H1 (cell line): ENCODE data around the gene GLUD1. TPM values are rescaled to one million over a fixed set of nuclear protein-coding genes. Genes with fewer than 3 reads are reported as not detected.

ENCODE experiments used
- CTCF ChIA-PET: fragments of 300-600 bp; sonication (Branson Sonifier 250); formaldehyde crosslinking; loops from one replicate; lab custom pipeline; 2021; ENCODE audit not compliant: partially characterized antibody; lab: Charles Lee
- POLR2A ChIA-PET: fragments of 300-600 bp; sonication (Branson Sonifier 250); formaldehyde crosslinking; loops from one replicate; lab custom pipeline; 2021; ENCODE audit warnings: inconsistent platforms; ENCODE audit not compliant: partially characterized antibody; lab: Charles Lee
- DNase-seq, 2 experiments: peaks; one replicate each; pipeline versions ENCODE4 v3.0.0 to v3.0.0-alpha.2; 2010 to 2022; ENCODE audit warnings: low spot score in 2 of 2, low read depth in 1 of 2, mixed read lengths in 1 of 2
- FAIRE-seq: peaks from 2 replicates; lab custom pipeline; 2011; peaks lifted over from hg19 to GRCh38; lab: Jason Lieb, UNC
- H2AFZ ChIP-seq: 2 replicates; pipeline ENCODE4 v1.8.1; 2012; ENCODE audit warnings: low read length, inconsistent platforms
- H2AK5ac ChIP-seq: 2 replicates; pipeline ENCODE4 v1.6.1; 2013; ENCODE audit warnings: low read depth, low read length
- H2BK120ac ChIP-seq: replicated peaks from 2 replicates; pipeline ENCODE3; 2013; ENCODE audit warnings: low read depth, low read length, inconsistent platforms
- H2BK12ac ChIP-seq: 2 replicates; pipeline ENCODE4 v1.6.1; 2013; ENCODE audit warnings: low read depth, low read length
- H2BK15ac ChIP-seq: 2 replicates; pipeline ENCODE4 v1.6.1; 2013; ENCODE audit warnings: low read length
- H2BK20ac ChIP-seq: 2 replicates; pipeline ENCODE4 v1.6.1; 2013; ENCODE audit warnings: low read length
- H2BK5ac ChIP-seq: 2 replicates; pipeline ENCODE4 v1.6.1; 2013; ENCODE audit warnings: low read depth, low read length
- H3K14ac ChIP-seq: 2 replicates; pipeline ENCODE4 v1.6.1; 2013; ENCODE audit warnings: inconsistent platforms; ENCODE audit not compliant: insufficient read length
- H3K18ac ChIP-seq: 2 replicates; pipeline ENCODE4 v1.6.1; 2013; ENCODE audit warnings: low read length; ENCODE audit errors: extremely low read depth
- H3K23ac ChIP-seq: 2 replicates; pipeline ENCODE4 v1.6.1; 2013; ENCODE audit warnings: inconsistent platforms; ENCODE audit not compliant: insufficient read length
- H3K23me2 ChIP-seq: 2 replicates; pipeline ENCODE4 v1.6.1; 2013; ENCODE audit warnings: low read depth, low read length
- H3K27ac ChIP-seq: 2 replicates; pipeline ENCODE4 v1.6.1; 2011; ENCODE audit warnings: low read depth, low read length, inconsistent platforms
- H3K27me3 ChIP-seq, 4 experiments: replicated peaks in 1 of 4; 1 replicate in 1 of 4; 2 replicates in 3 of 4; pipeline versions ENCODE4 v1.6.1 to v1.8.1; 2011 to 2013; ENCODE audit warnings: low read length in 3 of 4, mild to moderate bottlenecking in 3 of 4, inconsistent platforms in 2 of 4, mixed read lengths in 2 of 4, moderate library complexity in 1 of 4; ENCODE audit not compliant: control insufficient read depth in 3 of 4, insufficient read depth in 3 of 4; ENCODE audit errors: extremely low read depth in 1 of 4
- H3K36me3 ChIP-seq, 4 experiments: 2 replicates each; pipeline versions ENCODE4 v1.6.1 to v1.8.1; 2011 to 2013; ENCODE audit warnings: mild to moderate bottlenecking in 4 of 4, low read length in 3 of 4, moderate library complexity in 2 of 4, control low read depth in 1 of 4, inconsistent platforms in 1 of 4; ENCODE audit not compliant: insufficient read depth in 4 of 4, control insufficient read depth in 2 of 4
- H3K4ac ChIP-seq: replicated peaks from 2 replicates; pipeline ENCODE3; 2013; ENCODE audit warnings: low read length, low read depth, mixed read lengths, inconsistent platforms; ENCODE audit not compliant: insufficient read length
- H3K4me1 ChIP-seq, 4 experiments: replicated peaks in 1 of 4; 1 replicate in 1 of 4; 2 replicates in 3 of 4; pipeline versions ENCODE4 v1.6.1 to v1.8.1; 2011 to 2013; ENCODE audit warnings: low read length in 3 of 4, inconsistent platforms in 2 of 4, mixed read lengths in 1 of 4; ENCODE audit not compliant: insufficient read depth in 4 of 4, control insufficient read depth in 3 of 4
- H3K4me2 ChIP-seq, 2 experiments: 2 replicates each; pipeline versions ENCODE4 v1.6.1 to v1.8.1; 2011 to 2013; ENCODE audit warnings: low read depth in 2 of 2, low read length in 2 of 2, control low read depth in 1 of 2, inconsistent platforms in 1 of 2, mild to moderate bottlenecking in 1 of 2; ENCODE audit not compliant: insufficient read depth in 1 of 2
- H3K4me3 ChIP-seq, 4 experiments: fragments of 200-600, 300-600 bp in 1 of 4; sonication (generic), shearing (Covaris generic), sonication (Bioruptor Twin) in 1 of 4; 2 replicates each; pipeline versions ENCODE4 v1.5.1 to v1.8.1; 2011 to 2016; ENCODE audit warnings: low read length in 4 of 4, low read depth in 3 of 4, control low read depth in 2 of 4, inconsistent platforms in 2 of 4, mild to moderate bottlenecking in 2 of 4, mixed read lengths in 1 of 4, moderate library complexity in 1 of 4; ENCODE audit not compliant: insufficient read depth in 2 of 4; ENCODE audit errors: extremely low read depth in 1 of 4
- H3K56ac ChIP-seq: replicated peaks from 2 replicates; pipeline ENCODE3; 2013; ENCODE audit warnings: low read depth, mild to moderate bottlenecking, mixed read lengths, low read length, inconsistent platforms; ENCODE audit not compliant: insufficient read length
- H3K79me1 ChIP-seq: 2 replicates; pipeline ENCODE4 v1.6.1; 2013; ENCODE audit warnings: low read depth, low read length, control low read depth
- H3K79me2 ChIP-seq, 2 experiments: 2 replicates each; pipeline versions ENCODE4 v1.6.1 to v1.8.1; 2012 to 2013; ENCODE audit warnings: low read length in 2 of 2, mild to moderate bottlenecking in 2 of 2, inconsistent platforms in 1 of 2; ENCODE audit not compliant: insufficient read depth in 2 of 2, control insufficient read depth in 1 of 2
- H3K9ac ChIP-seq, 4 experiments: replicated peaks in 1 of 4; 1 replicate in 1 of 4; 2 replicates in 3 of 4; pipeline versions ENCODE4 v1.6.1 to v1.8.1; 2011 to 2013; ENCODE audit warnings: low read depth in 3 of 4, low read length in 3 of 4, control low read depth in 2 of 4, mild to moderate bottlenecking in 2 of 4, moderate library complexity in 2 of 4, inconsistent platforms in 1 of 4; ENCODE audit errors: extremely low read depth in 1 of 4
- H3K9me3 ChIP-seq, 2 experiments: 2 replicates each; pipeline versions ENCODE4 v1.6.1 to v1.8.1; 2012 to 2013; ENCODE audit warnings: mild to moderate bottlenecking in 2 of 2, moderate library complexity in 2 of 2, control low read depth in 1 of 2, inconsistent platforms in 1 of 2, low read depth in 1 of 2, low read length in 1 of 2, mixed read lengths in 1 of 2; ENCODE audit not compliant: insufficient read depth in 2 of 2
- H4K20me1 ChIP-seq, 2 experiments: replicated peaks in 1 of 2; 2 replicates each; pipeline versions ENCODE3 to v1.8.1; 2011 to 2013; ENCODE audit warnings: inconsistent platforms in 2 of 2, low read length in 2 of 2, mild to moderate bottlenecking in 1 of 2; ENCODE audit not compliant: insufficient read depth in 2 of 2, control insufficient read depth in 1 of 2
- H4K5ac ChIP-seq: 2 replicates; pipeline ENCODE4 v1.6.1; 2013; ENCODE audit warnings: low read length, low read depth, mixed read lengths, inconsistent platforms; ENCODE audit not compliant: insufficient read length
- H4K8ac ChIP-seq: 2 replicates; pipeline ENCODE4 v1.8.0; 2013; ENCODE audit warnings: mild to moderate bottlenecking, moderate library complexity, low read length, inconsistent platforms; ENCODE audit not compliant: insufficient read depth; ENCODE audit errors: extremely low read depth
- H4K91ac ChIP-seq: replicated peaks from 2 replicates; pipeline ENCODE3; 2013; ENCODE audit warnings: low read length, mixed read lengths, inconsistent platforms; ENCODE audit not compliant: insufficient read length
- CBX5 ChIP-seq: fragments of 300-800, 300-1000 bp; sonication (generic); IDR thresholded peaks from 2 replicates; pipeline ENCODE4 v1.7.1; 2016; ENCODE audit warnings: antibody characterized with exemption, low read length, low read depth
- CBX8 ChIP-seq: fragments of 300-800, 300-1000 bp; sonication (generic); IDR thresholded peaks from 2 replicates; pipeline ENCODE4 v1.7.1; 2016; ENCODE audit warnings: low read depth, low read length, borderline replicate concordance
- EP300 ChIP-seq, 2 experiments: IDR thresholded peaks; 1 replicate in 1 of 2; 2 replicates in 1 of 2; pipeline ENCODE4 v1.6.1; 2011 to 2012; ENCODE audit warnings: low read depth in 2 of 2, low read length in 2 of 2, mild to moderate bottlenecking in 2 of 2, borderline replicate concordance in 1 of 2, inconsistent platforms in 1 of 2, moderate library complexity in 1 of 2
- NANOG ChIP-seq: IDR thresholded peaks from 2 replicates; pipeline ENCODE4 v1.6.1; 2011; ENCODE audit warnings: low read length, low read depth, mild to moderate bottlenecking, inconsistent platforms; ENCODE audit not compliant: insufficient read depth, poor library complexity, severe bottlenecking
- RAD21 ChIP-seq, 2 experiments: IDR thresholded peaks in 1 of 2; conservative IDR thresholded peaks in 1 of 2; 2 replicates each; pipeline ENCODE4 v1.6.1; 2011; ENCODE audit warnings: low read depth in 2 of 2, low read length in 2 of 2, improper control_type of control experiment in 1 of 2, inconsistent platforms in 1 of 2, mild to moderate bottlenecking in 1 of 2, moderate library complexity in 1 of 2
- SP2 ChIP-seq: IDR thresholded peaks from 2 replicates; pipeline ENCODE4 v1.6.1; 2012; ENCODE audit warnings: mild to moderate bottlenecking, low read length, inconsistent platforms
- YY1 ChIP-seq: IDR thresholded peaks from 2 replicates; pipeline ENCODE4 v1.6.1; 2011; ENCODE audit warnings: low read depth, mild to moderate bottlenecking, low read length
- WGBS, 2 experiments: shearing (Covaris generic) in 1 of 2; methylation state at CpG; one replicate each; pipeline versions ENCODE4 v1.1.6 to v1.1.7; 2013 to 2015; ENCODE audit warnings: low lambda C conversion rate in 2 of 2, mixed read lengths in 2 of 2, inconsistent platforms in 1 of 2, low coverage in 1 of 2, missing lambda C conversion rate in 1 of 2; ENCODE audit not compliant: insufficient replicate concordance in 2 of 2, insufficient coverage in 1 of 2, insufficient read length in 1 of 2; ENCODE audit errors: extremely low coverage in 1 of 2, missing lambda C conversion rate in 1 of 2; 5-methylcytosine and 5-hydroxymethylcytosine counted together
- polyA plus RNA-seq, 7 experiments: library from polyadenylated mRNA; depleted of rRNA in 3 of 7; stranded (reverse) in 5 of 7; unstranded in 2 of 7; fragments of >200 nt in 5 of 7; fragments of 200-250 nt in 2 of 7; gene quantifications; 1 replicate in 5 of 7; 2 replicates in 1 of 7; 4 replicates in 1 of 7; pipeline versions ENCODE4 v1.2.1 to v1.2.3, GENCODE V29; 2011 to 2013; ENCODE audit warnings: missing spikeins in 2 of 7, mixed read lengths in 2 of 7
- total RNA-seq: library from RNA; stranded (reverse); fragmentation: NEBNext Ultra II Directional; extraction: Animal tissue kit (Norgen Biotek cat#: 25700); gene quantifications from 2 replicates; pipeline ENCODE4 v1.2.1, GENCODE V29; 2021
- TF ChIP-seq, protein P1 (sequence below), 3 experiments: IDR thresholded peaks; 1 replicate in 2 of 3; 2 replicates in 1 of 3; pipeline versions ENCODE4 v1.5.1 to v1.6.1; 2011; ENCODE audit warnings: low read length in 3 of 3, mild to moderate bottlenecking in 3 of 3, inconsistent platforms in 2 of 3, low read depth in 1 of 3, moderate library complexity in 1 of 3; ENCODE audit not compliant: insufficient read depth in 1 of 3; ENCODE audit errors: control extremely low read depth in 1 of 3

Gene GLUD1
- total and polyA plus RNA-seq, 2 of the 8 experiments (the other 6 are each of a cell fraction or from before 2014, with no cell fraction given), result 41.0 to 96.2 TPM

DNA sequence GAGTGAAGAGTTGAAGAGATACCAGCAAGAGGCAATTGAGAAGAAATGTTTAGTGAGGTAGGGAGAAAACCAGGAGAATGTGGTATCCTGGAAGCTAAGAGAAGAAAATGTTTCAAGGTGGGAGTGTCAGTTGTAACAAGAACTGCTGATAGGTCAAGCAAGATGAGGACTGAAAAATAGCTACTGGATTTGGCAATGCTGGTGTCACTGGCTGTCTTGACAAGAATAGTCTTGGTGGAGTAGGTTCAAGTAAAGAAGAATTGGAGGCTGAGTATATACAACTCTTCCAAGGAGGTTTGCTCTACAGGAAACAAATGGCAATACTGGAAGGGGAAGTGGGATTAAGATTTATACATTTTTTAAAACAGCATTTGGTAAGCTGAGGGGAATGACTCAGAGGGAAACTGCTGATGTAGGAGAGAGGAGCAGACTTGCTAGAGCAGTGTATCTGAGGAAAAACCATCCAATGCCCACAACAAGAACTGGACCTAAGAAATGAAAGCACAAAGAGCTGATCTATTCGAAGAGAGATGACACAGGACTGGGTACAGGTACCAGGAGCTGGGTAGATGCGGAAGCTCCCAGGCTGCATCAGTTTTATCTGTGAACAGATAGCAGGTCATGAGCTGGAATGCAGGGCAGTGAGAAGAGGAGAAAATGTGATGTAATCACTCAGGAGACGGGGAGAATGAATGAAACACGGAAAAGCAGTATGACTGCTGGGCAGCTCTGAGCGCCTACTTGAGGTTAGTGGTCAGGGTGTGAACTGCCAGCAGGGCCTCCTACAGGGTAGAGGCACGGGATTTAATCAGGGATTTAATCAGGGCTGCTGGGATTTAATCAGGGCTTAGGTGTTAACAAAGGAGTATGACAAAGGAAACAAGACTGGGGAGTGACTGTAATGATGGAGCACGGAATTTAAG is 40.0 kb downstream of the GLUD1 start:
- H3K18ac ChIP-seq, result no peak overlapping the region
- no peak overlapping the region for H2BK12ac ChIP-seq
- H3K9me3 ChIP-seq, result no peaks in the 10 kb centered on the region
- DNase-seq, result no peak
- no peak overlapping the region for H2BK120ac ChIP-seq
- H4K5ac ChIP-seq, result no peak overlapping the region
- no peak overlapping the region for H4K8ac ChIP-seq
- no peak overlapping the region for H3K23ac ChIP-seq
- H3K36me3 ChIP-seq, result peaks cover 4 to 55% (median 31%) of the 10 kb centered on the region in 4 experiments
- 81% methylated on average over 7 of the region's 7 CpGs; no CpG with 5 or more reads in 1 of the 2 experiments for WGBS, 2 experiments
- no peak overlapping the region for H2AK5ac ChIP-seq
- no peak overlapping the region for H2BK20ac ChIP-seq
- no peak overlapping the region; a peak in 1 of 7 replicates for H3K9ac ChIP-seq
- H3K56ac ChIP-seq, result no peak overlapping the region
- H3K27me3 ChIP-seq, result no peaks in the 10 kb centered on the region
- CTCF ChIA-PET, result interaction anchor here (0.6 to 4.6 kb wide), 14 partner anchors 9 to 366 kb away, joined by 3 to 23 read pairs (median 4); partner anchors contain the start of gene ADIRF
- no peak overlapping the region for H2BK5ac ChIP-seq
- no peak overlapping the region for H2BK15ac ChIP-seq
- no peak overlapping the region for H2AFZ ChIP-seq
- no peak overlapping the region for H3K4ac ChIP-seq
- H3K79me2 ChIP-seq, result no peaks in the 10 kb centered on the region
- POLR2A ChIA-PET, result no interaction called here
- no peaks in the 10 kb centered on the region for H3K79me1 ChIP-seq
- no peaks in the 10 kb centered on the region for H3K4me1 ChIP-seq
- no peaks in the 10 kb centered on the region for H4K20me1 ChIP-seq
- H3K23me2 ChIP-seq, result no peaks in the 10 kb centered on the region
- FAIRE-seq, result no peak
- no peak overlapping the region for H3K4me2 ChIP-seq
- no peak overlapping the region for H3K4me3 ChIP-seq
- H4K91ac ChIP-seq, result no peak overlapping the region
- H3K14ac ChIP-seq, result no peak overlapping the region
- no peak overlapping the region for H3K27ac ChIP-seq
- TF ChIP-seq EP300 (IDR thresholded peaks at IDR 0.05; ENCODE audit: borderline replicate concordance in 1 of 2, low read depth in 2 of 2, low read length in 2 of 2) (no peak), SP2 (no peak), YY1 (no peak), RAD21 (IDR thresholded peaks at IDR 0.05 in 1 of 2, conservative IDR thresholded peaks at IDR 0.05 in 1 of 2; ENCODE audit: low read depth in 2 of 2, low read length in 2 of 2) (peak; percentile 16 to 36; a peak in 3 of 4 replicates), NANOG (no peak), CBX5 (no peak), CBX8 (no peak)
- TF ChIP-seq, protein P1, sequence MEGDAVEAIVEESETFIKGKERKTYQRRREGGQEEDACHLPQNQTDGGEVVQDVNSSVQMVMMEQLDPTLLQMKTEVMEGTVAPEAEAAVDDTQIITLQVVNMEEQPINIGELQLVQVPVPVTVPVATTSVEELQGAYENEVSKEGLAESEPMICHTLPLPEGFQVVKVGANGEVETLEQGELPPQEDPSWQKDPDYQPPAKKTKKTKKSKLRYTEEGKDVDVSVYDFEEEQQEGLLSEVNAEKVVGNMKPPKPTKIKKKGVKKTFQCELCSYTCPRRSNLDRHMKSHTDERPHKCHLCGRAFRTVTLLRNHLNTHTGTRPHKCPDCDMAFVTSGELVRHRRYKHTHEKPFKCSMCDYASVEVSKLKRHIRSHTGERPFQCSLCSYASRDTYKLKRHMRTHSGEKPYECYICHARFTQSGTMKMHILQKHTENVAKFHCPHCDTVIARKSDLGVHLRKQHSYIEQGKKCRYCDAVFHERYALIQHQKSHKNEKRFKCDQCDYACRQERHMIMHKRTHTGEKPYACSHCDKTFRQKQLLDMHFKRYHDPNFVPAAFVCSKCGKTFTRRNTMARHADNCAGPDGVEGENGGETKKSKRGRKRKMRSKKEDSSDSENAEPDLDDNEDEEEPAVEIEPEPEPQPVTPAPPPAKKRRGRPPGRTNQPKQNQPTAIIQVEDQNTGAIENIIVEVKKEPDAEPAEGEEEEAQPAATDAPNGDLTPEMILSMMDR (IDR thresholded peaks at IDR 0.05; ENCODE audit: control extremely low read depth in 1 of 3, insufficient read depth in 1 of 3, low read depth in 1 of 3, low read length in 3 of 3), result peak; percentile 14 to 40 (median 19); a peak in 3 of 4 replicates
